GM21447 (cell line): ENCODE data around the gene ADAMTS18.
"Not testable (repeated sequence)": the region's sequence is repeated elsewhere in the genome, so short reads cannot be mapped to it uniquely, and the experiment has no call there.

ENCODE experiments used
- ATAC-seq: cut with Tn5 transposase; IDR thresholded peaks from one replicate; pipeline ENCODE4 v1.9.1; 2021; ENCODE audit not compliant: unreplicated experiment

Gene ADAMTS18

GRCh38 chr16:77290451-77291115, 144.3 kb downstream of the ADAMTS18 start:
- ATAC-seq = no peak

GRCh38 chr16:77289331-77289809, 145.5 kb downstream of the ADAMTS18 start:
- no peak for ATAC-seq

DNA sequence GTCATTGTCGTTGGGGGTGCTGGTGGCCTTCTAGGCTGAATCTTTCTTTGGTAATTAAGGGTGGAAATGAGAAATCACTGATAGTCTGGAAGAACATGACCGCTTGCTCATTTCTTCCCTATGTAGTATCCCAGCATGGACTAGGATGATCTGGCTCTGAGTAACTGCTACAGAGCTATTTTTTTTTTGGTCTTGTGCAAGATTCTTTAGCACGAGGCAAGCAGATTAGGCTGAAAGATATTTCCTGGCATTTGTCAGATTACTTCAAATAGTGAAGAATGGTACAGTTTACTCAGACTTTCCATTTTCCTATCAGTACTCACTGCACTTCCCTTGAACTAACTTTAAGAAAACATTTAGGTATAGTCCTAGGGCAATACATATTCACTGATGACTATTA, 146.6 kb downstream of the ADAMTS18 start:
- ATAC-seq = no peak

- no peak for ATAC-seq
These were observed 149.2 kb downstream of the ADAMTS18 start for GRCh38 chr16:77285676-77286075.

DNA sequence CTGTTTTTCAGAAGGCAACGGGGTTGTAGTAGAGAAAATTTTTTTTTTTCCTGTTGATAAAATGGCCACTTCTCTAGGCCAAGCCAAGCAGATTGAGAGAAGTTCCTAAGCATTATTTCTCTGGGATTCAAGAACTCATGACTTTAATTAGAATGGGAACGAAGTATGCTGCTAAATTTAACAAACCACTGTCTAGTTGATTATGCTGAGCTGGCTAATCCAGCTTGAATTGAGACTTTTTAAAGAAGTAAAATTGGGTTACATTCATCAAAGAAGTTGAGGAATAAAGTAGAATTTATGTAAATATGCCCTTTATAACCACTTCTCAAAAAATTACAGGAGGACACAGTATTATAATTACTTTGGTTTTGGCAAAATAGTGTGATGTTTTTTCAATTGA, 152.5 kb downstream of the ADAMTS18 start:
- no peak for ATAC-seq

DNA sequence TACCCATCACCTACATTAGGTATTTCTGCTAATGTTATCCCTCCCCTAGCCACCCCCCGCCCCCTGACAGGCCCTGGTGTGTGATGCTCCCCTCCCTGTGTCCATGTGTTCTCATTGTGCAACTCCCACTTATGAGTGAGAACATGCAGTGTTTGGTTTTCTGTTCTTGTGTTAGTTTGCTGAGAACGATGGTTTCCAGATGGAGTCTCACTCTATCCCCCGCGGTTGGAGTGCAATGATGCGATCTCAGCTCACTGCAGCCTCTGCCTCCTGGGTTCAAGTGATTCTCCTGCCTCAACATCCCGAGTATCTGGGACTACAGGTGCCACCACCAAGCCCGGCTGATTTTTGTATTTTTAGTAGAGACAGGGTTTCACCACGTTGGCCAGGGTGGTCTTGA, 155.5 kb downstream of the ADAMTS18 start:
- not testable (repeated sequence) for ATAC-seq

GRCh38 chr16:77277571-77277970, 157.3 kb downstream of the ADAMTS18 start:
- no peak for ATAC-seq

DNA sequence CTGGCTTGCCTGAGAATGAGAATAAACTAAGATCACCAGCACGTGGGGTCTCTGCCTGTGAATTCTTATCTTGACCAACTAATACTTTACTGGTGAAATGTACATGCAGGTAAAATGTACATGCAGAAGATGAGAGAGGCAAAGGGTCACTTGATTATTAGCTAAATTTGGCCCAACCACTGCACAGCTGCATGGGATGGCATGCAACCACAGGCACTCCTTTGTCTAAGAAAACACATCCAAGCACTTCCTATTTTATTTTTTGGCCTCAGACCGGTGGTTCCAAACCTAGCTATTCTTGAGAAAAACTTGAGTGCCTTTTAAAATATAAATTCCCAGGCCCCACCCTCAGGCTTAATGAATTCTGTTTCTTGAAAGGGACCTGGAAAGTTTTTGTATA, 157.7 kb downstream of the ADAMTS18 start:
- ATAC-seq = no peak

- ATAC-seq = no peak
These were observed 158.2 kb downstream of the ADAMTS18 start for GRCh38 chr16:77276661-77277060.

DNA sequence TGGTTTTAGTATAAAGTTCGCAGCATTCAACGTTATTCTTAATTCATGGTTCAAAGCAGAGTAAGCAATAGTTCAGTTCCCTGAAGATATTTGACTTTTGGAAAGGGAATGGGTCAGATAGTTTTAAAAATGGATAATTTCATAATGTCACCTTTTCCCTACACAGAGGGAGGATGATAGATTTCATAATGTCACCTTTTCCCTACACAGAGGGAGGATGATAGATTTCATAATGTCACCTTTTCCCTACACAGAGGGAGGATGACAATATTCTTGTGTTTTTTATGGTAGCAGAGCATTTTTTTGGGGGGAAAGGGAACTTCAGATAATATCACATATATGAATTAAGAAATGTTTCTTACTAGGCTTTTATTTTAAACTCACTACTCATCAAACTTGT, 159.5 kb downstream of the ADAMTS18 start:
- not testable (repeated sequence) for ATAC-seq

DNA sequence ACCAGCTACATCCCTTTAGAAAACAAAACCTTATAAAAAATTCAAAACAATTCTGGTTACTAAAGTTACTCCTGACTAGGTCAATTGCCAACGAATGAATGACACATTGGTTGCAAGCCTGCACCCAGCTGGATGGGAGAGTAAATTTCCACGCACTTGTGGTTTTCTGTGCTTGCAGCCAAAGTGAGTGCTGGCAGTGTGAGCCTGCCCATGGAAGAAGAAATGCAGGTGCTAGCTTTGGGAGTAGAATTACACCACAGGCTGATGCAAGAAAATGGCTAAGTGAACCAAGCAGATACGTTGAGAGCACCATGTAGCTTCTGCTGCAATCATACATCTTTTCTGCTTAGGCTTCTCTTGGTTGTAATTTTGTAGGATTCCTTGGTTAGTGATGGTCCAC, 161.0 kb downstream of the ADAMTS18 start:
- no peak for ATAC-seq

DNA sequence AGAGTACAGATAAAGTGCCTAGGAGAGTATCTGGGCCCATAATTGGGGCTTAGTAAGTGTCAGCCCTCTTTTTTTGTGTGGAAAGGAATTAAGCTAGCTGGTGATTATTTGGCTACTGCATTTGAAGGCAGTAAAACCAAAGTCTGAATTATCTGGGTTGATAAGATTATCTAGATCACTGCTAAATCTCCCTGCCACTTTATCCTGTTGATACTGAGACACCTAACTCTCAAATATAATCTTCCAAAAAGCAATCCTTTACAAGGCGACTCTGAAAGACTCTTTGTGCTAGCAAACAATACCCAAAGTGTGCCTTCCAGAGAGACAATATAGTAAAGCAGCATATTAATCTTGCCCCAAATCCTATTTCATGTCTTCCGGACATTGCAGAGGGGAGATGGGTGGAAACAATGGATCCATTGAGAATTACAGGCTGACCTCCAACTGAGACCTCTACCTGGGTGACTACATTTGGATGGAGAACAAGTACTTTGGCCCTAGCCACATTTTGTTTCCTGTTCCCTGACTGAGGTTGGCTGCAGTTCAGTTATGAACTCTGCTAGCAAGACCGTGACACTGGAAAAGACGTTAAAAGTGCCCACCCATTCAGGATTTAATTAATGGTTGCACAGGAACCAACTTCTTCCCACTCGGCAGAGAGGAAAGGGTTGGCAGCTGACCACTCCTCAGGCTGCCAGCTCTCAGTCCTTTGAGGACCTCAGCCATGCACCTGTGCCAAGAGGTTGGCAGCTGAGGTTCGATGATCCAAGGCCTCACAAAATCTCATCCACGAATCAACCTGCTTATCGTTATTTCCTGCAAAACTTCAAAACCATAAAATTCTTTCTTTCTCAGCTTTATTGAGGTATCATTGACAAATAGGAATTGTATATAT, 163.1 kb downstream of the ADAMTS18 start:
- ATAC-seq = no peak

DNA sequence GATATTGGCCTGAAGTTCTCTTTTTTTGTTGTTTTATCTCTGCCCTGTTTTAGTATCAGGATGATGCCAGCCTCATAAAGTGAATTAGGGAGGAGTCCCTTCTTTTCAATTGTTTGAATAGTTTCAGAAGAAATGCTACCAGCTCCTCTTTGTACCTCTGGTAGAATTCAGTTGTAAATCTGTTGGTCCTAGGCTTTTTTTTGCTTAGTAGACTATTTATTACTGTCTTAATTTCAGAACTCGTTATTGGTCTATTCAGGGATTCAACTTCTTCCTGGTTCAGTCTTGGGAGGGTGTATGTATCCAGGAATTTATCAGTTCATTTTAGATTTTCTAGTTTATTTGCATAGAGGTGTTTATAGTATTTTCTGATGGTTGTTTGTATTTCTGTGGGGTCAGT, 168.6 kb downstream of the ADAMTS18 start:
- not testable (repeated sequence) for ATAC-seq

DNA sequence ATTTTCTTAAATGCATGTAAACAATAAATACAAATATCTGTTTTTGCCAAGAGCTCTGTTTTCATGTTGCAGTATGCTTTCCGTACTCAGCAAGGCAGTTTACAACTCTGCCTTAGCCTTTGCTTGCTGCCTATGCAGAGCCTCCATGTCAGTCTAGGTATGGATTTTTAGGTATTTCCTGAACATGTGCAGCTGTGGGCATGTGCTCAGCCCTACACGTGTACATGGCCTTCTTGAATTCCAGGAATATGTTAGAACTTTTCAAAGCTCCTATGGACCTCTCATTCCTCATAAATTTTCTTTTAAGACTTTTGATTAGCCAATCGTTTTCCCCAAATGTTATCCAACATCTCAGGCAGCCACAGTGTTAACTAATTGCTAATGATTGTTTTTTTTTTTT, 171.9 kb downstream of the ADAMTS18 start:
- no peak for ATAC-seq

DNA sequence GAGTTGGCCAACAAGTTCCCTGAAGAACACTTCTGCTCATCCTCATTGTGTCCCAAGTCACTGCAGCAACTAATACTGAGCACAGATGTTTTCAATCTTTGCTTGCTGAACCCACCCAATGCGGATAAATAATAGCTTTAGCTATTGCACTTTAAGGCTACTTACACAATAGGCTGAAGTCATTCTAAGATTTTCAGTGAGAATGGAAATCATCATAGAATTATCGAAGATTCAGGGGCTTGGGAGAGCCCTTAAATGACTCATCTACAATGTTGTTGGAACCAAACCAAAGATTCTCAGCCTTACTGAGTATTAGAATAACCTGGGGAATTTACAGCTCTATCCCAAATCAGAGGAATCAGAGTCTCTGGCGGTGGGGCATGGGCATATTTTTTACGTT, 184.4 kb downstream of the ADAMTS18 start:
- ATAC-seq = no peak

GRCh38 chr16:77246150-77246549, 188.7 kb downstream of the ADAMTS18 start:
- ATAC-seq = no peak

DNA sequence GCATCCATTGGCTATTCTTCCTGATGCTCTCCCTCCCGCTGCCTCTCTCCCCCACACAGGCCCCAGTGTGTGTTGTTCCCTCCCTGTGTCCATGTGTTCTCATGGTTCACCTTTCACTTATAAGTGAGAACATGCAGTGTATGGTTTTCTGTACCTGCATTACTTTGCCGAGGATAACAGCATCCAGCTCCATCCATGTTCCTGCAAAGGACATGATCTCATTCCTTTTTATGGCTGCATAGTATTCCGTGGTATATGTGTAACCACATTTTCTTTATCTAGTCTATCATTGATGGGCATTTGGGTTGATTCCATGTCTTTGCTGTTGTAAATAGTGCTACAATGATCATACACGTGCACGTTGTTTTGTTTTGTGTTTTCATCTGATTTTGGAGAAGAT, 192.4 kb downstream of the ADAMTS18 start:
- not testable (repeated sequence) for ATAC-seq

DNA sequence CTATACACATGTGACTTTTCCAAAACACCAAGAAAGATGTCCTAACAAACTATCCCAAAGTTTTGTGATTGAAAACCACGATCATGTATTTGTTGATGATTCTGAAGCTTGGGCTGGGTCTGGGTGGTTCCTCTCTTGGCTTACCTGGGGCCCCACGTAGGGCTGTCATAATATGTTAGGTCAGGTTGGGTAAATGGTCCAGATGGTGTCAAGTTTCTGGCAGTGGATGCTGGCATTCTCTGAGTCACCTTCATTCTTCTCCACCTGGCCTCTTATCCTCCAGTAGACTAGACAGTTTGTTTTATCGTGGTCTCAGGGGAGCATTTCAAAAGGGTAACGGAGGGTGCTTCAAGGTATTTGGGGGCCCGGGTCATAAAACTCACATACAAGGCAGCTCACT, 196.2 kb downstream of the ADAMTS18 start:
- no peak for ATAC-seq

GRCh38 chr16:77236063-77236511, 198.7 kb downstream of the ADAMTS18 start:
- ATAC-seq = peak; percentile 98

- no peak for ATAC-seq
These were observed 200.2 kb downstream of the ADAMTS18 start for GRCh38 chr16:77234611-77235010.

- no peak for ATAC-seq
These were observed 200.9 kb downstream of the ADAMTS18 start for GRCh38 chr16:77233799-77234519.
